Measurements from ENCODE around the gene MGAT4C.

- no peak for TF ChIP-seq CTCF (IDR thresholded peaks at IDR 0.05)
- no peak for TF ChIP-seq POLR2AphosphoS5 (IDR thresholded peaks at IDR 0.05)
- TF ChIP-seq EP300 (IDR thresholded peaks at IDR 0.05; ENCODE audit: low read depth), result no peak
- no peak for TF ChIP-seq POLR2A (IDR thresholded peaks at IDR 0.05)
These were observed 272.6 kb downstream of the MGAT4C start for GRCh38 chr12:85983601-85984000.
